ENCODE data around the gene SF3B2. TPM values are rescaled to one million over a fixed set of nuclear protein-coding genes. Genes with fewer than 3 reads are reported as not detected.

Gene SF3B2
- total and polyA plus RNA-seq, 2 donors (not counting 1 experiment from before 2014, with no cell fraction given), result 87.7 to 108 TPM

DNA sequence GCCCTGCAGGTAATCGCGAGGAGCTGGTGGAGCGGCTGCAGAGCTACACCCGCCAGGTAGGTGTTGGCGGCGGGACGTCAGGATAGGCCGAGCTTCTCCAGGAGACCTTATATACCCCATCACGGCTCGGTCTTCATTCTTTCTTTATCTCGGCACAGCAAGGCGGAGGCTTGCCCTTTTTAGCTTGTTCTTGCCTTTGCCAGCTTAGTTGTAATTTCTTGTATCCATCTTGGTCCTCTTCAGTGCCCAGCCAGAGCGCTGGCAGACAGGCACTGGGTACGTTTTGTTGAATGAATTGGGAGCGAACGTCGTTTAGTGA, 459 bp downstream of the SF3B2 start:
- Histone ChIP-seq H3K36me3 (ENCODE audit: control insufficient read depth, insufficient read depth, low read length) (peaks cover 7% of the 10 kb centered on the region), H3K4me3 (replicated peaks in 1 of 4; ENCODE audit: control extremely low read depth in 1 of 4, insufficient read depth in 1 of 4, low read depth in 3 of 4, low read length in 4 of 4) (peak overlapping the region; percentile 71 to 98 (median 89)), H3K27ac (ENCODE audit: insufficient read depth, low read length) (peak overlapping the region; percentile 94), H3K9me3 (ENCODE audit: control insufficient read depth, insufficient read depth, low read depth, low read length) (no peaks in the 10 kb centered on the region), H4K20me1 (ENCODE audit: control insufficient read depth, extremely low read depth, insufficient read depth, low read length) (no peaks in the 10 kb centered on the region), H3K79me2 (ENCODE audit: control insufficient read depth, insufficient read depth, low read length) (peaks cover 29% of the 10 kb centered on the region), H3K4me1 (ENCODE audit: control insufficient read depth, extremely low read depth, insufficient read depth, low read length) (peaks cover 4% of the 10 kb centered on the region), H3K4me2 (ENCODE audit: extremely low read depth, insufficient read depth, low read length) (peak overlapping the region; percentile 72), H2AFZ (ENCODE audit: low read length) (peak overlapping the region; percentile 87), H3K9ac (ENCODE audit: insufficient read depth, low read length) (peak overlapping the region; percentile 98), H3K27me3 (ENCODE audit: control insufficient read depth, insufficient read depth, low read length) (peaks cover 2% of the 10 kb centered on the region)
- DNase-seq (ENCODE audit: low read depth in 2 of 2), result no peak
- TF ChIP-seq, protein P1, sequence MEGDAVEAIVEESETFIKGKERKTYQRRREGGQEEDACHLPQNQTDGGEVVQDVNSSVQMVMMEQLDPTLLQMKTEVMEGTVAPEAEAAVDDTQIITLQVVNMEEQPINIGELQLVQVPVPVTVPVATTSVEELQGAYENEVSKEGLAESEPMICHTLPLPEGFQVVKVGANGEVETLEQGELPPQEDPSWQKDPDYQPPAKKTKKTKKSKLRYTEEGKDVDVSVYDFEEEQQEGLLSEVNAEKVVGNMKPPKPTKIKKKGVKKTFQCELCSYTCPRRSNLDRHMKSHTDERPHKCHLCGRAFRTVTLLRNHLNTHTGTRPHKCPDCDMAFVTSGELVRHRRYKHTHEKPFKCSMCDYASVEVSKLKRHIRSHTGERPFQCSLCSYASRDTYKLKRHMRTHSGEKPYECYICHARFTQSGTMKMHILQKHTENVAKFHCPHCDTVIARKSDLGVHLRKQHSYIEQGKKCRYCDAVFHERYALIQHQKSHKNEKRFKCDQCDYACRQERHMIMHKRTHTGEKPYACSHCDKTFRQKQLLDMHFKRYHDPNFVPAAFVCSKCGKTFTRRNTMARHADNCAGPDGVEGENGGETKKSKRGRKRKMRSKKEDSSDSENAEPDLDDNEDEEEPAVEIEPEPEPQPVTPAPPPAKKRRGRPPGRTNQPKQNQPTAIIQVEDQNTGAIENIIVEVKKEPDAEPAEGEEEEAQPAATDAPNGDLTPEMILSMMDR (conservative IDR thresholded peaks at IDR 0.05 in 1 of 2, IDR thresholded peaks at IDR 0.05 in 1 of 2; ENCODE audit: low read depth in 1 of 2, low read length in 2 of 2), result no peak
- TF ChIP-seq EZH2 (IDR thresholded peaks at IDR 0.05; ENCODE audit: low read length, missing control alignments), result no peak

DNA sequence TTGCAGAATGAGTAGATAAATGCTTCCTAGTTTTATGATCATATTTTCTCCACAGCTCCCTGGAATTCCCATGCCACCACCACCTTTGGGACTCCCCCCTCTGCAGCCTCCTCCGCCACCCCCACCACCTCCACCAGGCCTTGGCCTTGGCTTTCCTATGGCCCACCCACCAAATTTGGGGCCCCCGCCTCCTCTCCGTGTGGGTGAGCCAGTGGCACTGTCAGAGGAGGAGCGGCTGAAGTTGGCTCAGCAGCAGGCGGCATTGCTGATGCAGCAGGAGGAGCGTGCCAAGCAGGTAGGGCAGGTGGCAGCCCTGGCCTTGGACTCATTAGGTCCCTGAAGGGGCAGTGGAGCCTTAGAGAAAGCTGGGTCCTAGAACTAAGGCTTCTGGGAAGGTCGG, 2.9 kb downstream of the SF3B2 start:
- no peak overlapping the region for H3K4me2 ChIP-seq (ENCODE audit: extremely low read depth, insufficient read depth, low read length)
- no peak overlapping the region for H3K4me3 ChIP-seq (replicated peaks in 1 of 4; ENCODE audit: control extremely low read depth in 1 of 4, insufficient read depth in 1 of 4, low read depth in 3 of 4, low read length in 4 of 4)
- no peaks in the 10 kb centered on the region for H4K20me1 ChIP-seq (ENCODE audit: control insufficient read depth, extremely low read depth, insufficient read depth, low read length)
- H2AFZ ChIP-seq (ENCODE audit: low read length), result no peak overlapping the region
- H3K27me3 ChIP-seq (ENCODE audit: control insufficient read depth, insufficient read depth, low read length), result no peaks in the 10 kb centered on the region
- TF ChIP-seq, protein P1 (conservative IDR thresholded peaks at IDR 0.05 in 1 of 2, IDR thresholded peaks at IDR 0.05 in 1 of 2; ENCODE audit: low read depth in 1 of 2, low read length in 2 of 2), result no peak
- TF ChIP-seq EZH2 (IDR thresholded peaks at IDR 0.05; ENCODE audit: low read length, missing control alignments), result no peak
- no peak for DNase-seq (ENCODE audit: low read depth in 2 of 2)
- H3K79me2 ChIP-seq (ENCODE audit: control insufficient read depth, insufficient read depth, low read length), result peaks cover 29% of the 10 kb centered on the region
- H3K36me3 ChIP-seq (ENCODE audit: control insufficient read depth, insufficient read depth, low read length), result peaks cover 17% of the 10 kb centered on the region
- H3K27ac ChIP-seq (ENCODE audit: insufficient read depth, low read length), result no peak overlapping the region
- peaks cover 4% of the 10 kb centered on the region for H3K4me1 ChIP-seq (ENCODE audit: control insufficient read depth, extremely low read depth, insufficient read depth, low read length)
- no peak overlapping the region for H3K9ac ChIP-seq (ENCODE audit: insufficient read depth, low read length)
- no peaks in the 10 kb centered on the region for H3K9me3 ChIP-seq (ENCODE audit: control insufficient read depth, insufficient read depth, low read depth, low read length)

DNA sequence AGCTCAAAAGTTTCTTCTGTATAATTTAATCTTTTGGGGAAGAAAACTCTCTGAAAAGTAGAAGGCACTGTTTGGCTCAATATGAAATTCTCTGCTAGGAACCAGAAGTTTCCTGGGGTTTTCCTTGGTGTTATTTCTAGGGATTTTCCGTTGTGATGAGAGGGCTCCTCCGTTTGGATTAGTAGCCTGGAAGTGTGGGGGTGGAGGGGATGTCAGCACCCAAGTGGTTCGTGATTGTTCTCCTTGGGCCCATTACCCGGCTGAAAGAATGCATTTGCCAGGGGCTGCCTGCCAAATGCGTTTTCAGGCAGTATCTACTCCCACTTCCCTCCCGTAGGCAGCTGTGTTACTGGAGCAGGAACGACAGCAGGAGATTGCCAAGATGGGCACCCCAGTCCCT, 4.3 kb downstream of the SF3B2 start:
- Histone ChIP-seq H3K9me3 (ENCODE audit: control insufficient read depth, insufficient read depth, low read depth, low read length) (no peaks in the 10 kb centered on the region), H4K20me1 (ENCODE audit: control insufficient read depth, extremely low read depth, insufficient read depth, low read length) (no peaks in the 10 kb centered on the region), H3K9ac (ENCODE audit: insufficient read depth, low read length) (no peak overlapping the region), H3K4me2 (ENCODE audit: extremely low read depth, insufficient read depth, low read length) (no peak overlapping the region), H3K27me3 (ENCODE audit: control insufficient read depth, insufficient read depth, low read length) (no peaks in the 10 kb centered on the region), H3K4me1 (ENCODE audit: control insufficient read depth, extremely low read depth, insufficient read depth, low read length) (peaks cover under 1% of the 10 kb centered on the region), H3K36me3 (ENCODE audit: control insufficient read depth, insufficient read depth, low read length) (peaks cover 18% of the 10 kb centered on the region), H3K79me2 (ENCODE audit: control insufficient read depth, insufficient read depth, low read length) (peaks cover 29% of the 10 kb centered on the region), H2AFZ (ENCODE audit: low read length) (no peak overlapping the region), H3K4me3 (replicated peaks in 1 of 4; ENCODE audit: control extremely low read depth in 1 of 4, insufficient read depth in 1 of 4, low read depth in 3 of 4, low read length in 4 of 4) (no peak overlapping the region), H3K27ac (ENCODE audit: insufficient read depth, low read length) (no peak overlapping the region)
- TF ChIP-seq, protein P1 (conservative IDR thresholded peaks at IDR 0.05 in 1 of 2, IDR thresholded peaks at IDR 0.05 in 1 of 2; ENCODE audit: low read depth in 1 of 2, low read length in 2 of 2), result no peak
- TF ChIP-seq EZH2 (IDR thresholded peaks at IDR 0.05; ENCODE audit: low read length, missing control alignments), result no peak
- no peak for DNase-seq (ENCODE audit: low read depth in 2 of 2)
